ENCODE data around the gene FBXO34. TPM values are rescaled to one million over a fixed set of nuclear protein-coding genes. Genes with fewer than 3 reads are reported as not detected.

Gene FBXO34
- total RNA-seq, 4 donors from 2014 or later: 33.3 to 43.1 (median 34.5) TPM

GRCh38 chr14:55348766-55349453 lies 77.7 kb downstream of the FBXO34 start:
- H3K4me1 ChIP-seq: peaks cover 6 to 62% (median 14%) of the 10 kb centered on the region in 3 donors
- TF ChIP-seq POLR2A (IDR thresholded peaks at IDR 0.05) (no peak), CTCF (IDR thresholded peaks at IDR 0.05) (no peak)
- DNase-seq: no peak
- no peaks in the 10 kb centered on the region for H3K9me3 ChIP-seq
- peak overlapping the region in 2 of 4 donors; percentile 39 to 52 for H3K27ac ChIP-seq
- intact Hi-C loops (cut with DNase I): loop anchor here (2.0 kb wide), 1 partner anchor 70 kb away; no protein-coding TSS in a partner anchor
- 26 to 45% methylated on average over 4 of the region's 4 CpGs for WGBS, 2 donors
- H3K36me3 ChIP-seq: peaks cover 9 to 29% (median 12%) of the 10 kb centered on the region in 3 donors
- H3K27me3 ChIP-seq: no peaks in the 10 kb centered on the region
- no peak overlapping the region for H3K4me3 ChIP-seq

- TF ChIP-seq POLR2A (IDR thresholded peaks at IDR 0.05) (no peak), CTCF (IDR thresholded peaks at IDR 0.05) (no peak)
- Histone ChIP-seq H3K4me3 (no peak overlapping the region), H3K27me3 (no peaks in the 10 kb centered on the region), H3K4me1 (peaks cover 6 to 68% (median 18%) of the 10 kb centered on the region in 3 donors), H3K9me3 (no peaks in the 10 kb centered on the region), H3K27ac (peak overlapping the region in 2 of 4 donors; percentile 11 to 52), H3K36me3 (peaks cover 9 to 29% (median 12%) of the 10 kb centered on the region in 3 donors)
- WGBS, 2 donors: 57 to 75% methylated on average over 9 to 12 of the region's 12 CpGs
- intact Hi-C loops (cut with DNase I): loop anchor here (2.0 kb wide), 1 partner anchor 71 kb away; no protein-coding TSS in a partner anchor
- DNase-seq: no peak
Observed at GRCh38 chr14:55349565-55349964, 78.3 kb downstream of the FBXO34 start.

- TF ChIP-seq CTCF (IDR thresholded peaks at IDR 0.05): no peak
- no peak for TF ChIP-seq POLR2A (IDR thresholded peaks at IDR 0.05)
- Histone ChIP-seq H3K27ac (no peak overlapping the region), H3K4me3 (no peak overlapping the region), H3K27me3 (no peaks in the 10 kb centered on the region), H3K4me1 (peaks cover 6 to 65% (median 18%) of the 10 kb centered on the region in 3 donors), H3K9me3 (no peaks in the 10 kb centered on the region), H3K36me3 (peaks cover 9 to 37% (median 16%) of the 10 kb centered on the region in 3 donors)
- 92 to 97% methylated on average over 4 of the region's 4 CpGs for WGBS, 2 donors
- intact Hi-C loops (cut with DNase I): no loop called here
- DNase-seq: no peak
Observed at GRCh38 chr14:55350461-55350860, 79.2 kb downstream of the FBXO34 start.

GRCh38 chr14:55351111-55351510 lies 79.9 kb downstream of the FBXO34 start:
- WGBS, 2 donors: 98 to 100% methylated on average over 1 to 9 of the region's 9 CpGs
- Histone ChIP-seq H3K4me3 (no peak overlapping the region), H3K27ac (no peak overlapping the region), H3K36me3 (peaks cover 9 to 43% (median 21%) of the 10 kb centered on the region in 3 donors), H3K4me1 (peaks cover 6 to 58% (median 18%) of the 10 kb centered on the region in 3 donors), H3K27me3 (no peaks in the 10 kb centered on the region), H3K9me3 (no peaks in the 10 kb centered on the region)
- TF ChIP-seq CTCF (IDR thresholded peaks at IDR 0.05): no peak
- no peak for TF ChIP-seq POLR2A (IDR thresholded peaks at IDR 0.05)
- no peak for DNase-seq
- intact Hi-C loops (cut with DNase I): no loop called here

GRCh38 chr14:55352201-55352600 lies 81.0 kb downstream of the FBXO34 start:
- no peak for TF ChIP-seq CTCF (IDR thresholded peaks at IDR 0.05)
- no peak for TF ChIP-seq POLR2A (IDR thresholded peaks at IDR 0.05)
- Histone ChIP-seq H3K27me3 (no peaks in the 10 kb centered on the region), H3K9me3 (no peaks in the 10 kb centered on the region), H3K36me3 (peaks cover 9 to 54% (median 21%) of the 10 kb centered on the region in 3 donors), H3K4me3 (no peak overlapping the region), H3K4me1 (peaks cover 6 to 48% (median 18%) of the 10 kb centered on the region in 3 donors), H3K27ac (no peak overlapping the region)
- WGBS, 2 donors: 79 to 97% methylated on average over 6 to 9 of the region's 9 CpGs
- no peak for DNase-seq
- intact Hi-C loops (cut with DNase I): no loop called here

All from esophagus squamous epithelium (tissue), 5 donors.